H9 (cell line): ENCODE results near the gene MAPT. TPM values are rescaled to one million over a fixed set of nuclear protein-coding genes. Genes with fewer than 3 reads are reported as not detected.

Experiments
- DNase-seq: peaks from one replicate; pipeline ENCODE4 v3.0.0-alpha.2; 2017
- H2AFZ ChIP-seq: one replicate; pipeline ENCODE4 v1.6.1; 2013; ENCODE audit warnings: mild to moderate bottlenecking, low read length, control low read depth, moderate library complexity
- H2AK5ac ChIP-seq: 2 replicates; pipeline ENCODE4 v1.6.1; 2013; ENCODE audit warnings: low read length, control low read depth, mixed read lengths; ENCODE audit not compliant: insufficient read length
- H2BK120ac ChIP-seq: one replicate; pipeline ENCODE4 v1.6.1; 2013; ENCODE audit warnings: low read depth, mild to moderate bottlenecking, low read length, control low read depth, inconsistent platforms; ENCODE audit not compliant: poor library complexity, severe bottlenecking
- H2BK12ac ChIP-seq: 2 replicates; pipeline ENCODE4 v1.6.1; 2013; ENCODE audit warnings: low read length, control low read depth, mixed read lengths, low read depth; ENCODE audit not compliant: insufficient read length
- H2BK15ac ChIP-seq: 2 replicates; pipeline ENCODE4 v1.6.1; 2013; ENCODE audit warnings: low read depth, low read length, control low read depth
- H2BK20ac ChIP-seq: one replicate; pipeline ENCODE4 v1.6.1; 2013; ENCODE audit warnings: low read depth, mild to moderate bottlenecking, low read length, control low read depth, inconsistent platforms; ENCODE audit not compliant: poor library complexity, severe bottlenecking
- H2BK5ac ChIP-seq: 2 replicates; pipeline ENCODE4 v1.6.1; 2013; ENCODE audit warnings: low read length, control low read depth, mixed read lengths; ENCODE audit not compliant: insufficient read length
- H3K14ac ChIP-seq: 2 replicates; pipeline ENCODE4 v1.6.1; 2013; ENCODE audit warnings: low read length, control low read depth; ENCODE audit not compliant: insufficient read depth
- H3K18ac ChIP-seq: 2 replicates; pipeline ENCODE4 v1.6.1; 2013; ENCODE audit warnings: low read depth, mild to moderate bottlenecking, mixed read lengths, low read length, control low read depth; ENCODE audit not compliant: insufficient read length
- H3K23ac ChIP-seq: 2 replicates; pipeline ENCODE4 v1.6.1; 2013; ENCODE audit warnings: low read length, control low read depth, mixed read lengths, low read depth; ENCODE audit not compliant: insufficient read length
- H3K23me2 ChIP-seq: 2 replicates; pipeline ENCODE4 v1.6.1; 2013; ENCODE audit warnings: low read depth, mild to moderate bottlenecking, mixed read lengths, low read length, control low read depth; ENCODE audit not compliant: insufficient read length, poor library complexity, severe bottlenecking
- H3K27ac ChIP-seq: 2 replicates; pipeline ENCODE4 v1.5.1; 2013; ENCODE audit warnings: low read length, control low read depth, mixed read lengths, low read depth; ENCODE audit not compliant: insufficient read length
- H3K27me3 ChIP-seq: 2 replicates; pipeline ENCODE4 v1.6.1; 2013; ENCODE audit warnings: low read length, control low read depth, inconsistent platforms; ENCODE audit not compliant: insufficient read depth
- H3K4ac ChIP-seq: 2 replicates; pipeline ENCODE4 v1.6.1; 2013; ENCODE audit warnings: low read depth, mild to moderate bottlenecking, control low read depth, inconsistent platforms, low read length, moderate library complexity
- H3K4me1 ChIP-seq: 2 replicates; pipeline ENCODE4 v1.6.1; 2013; ENCODE audit warnings: low read length, control low read depth, inconsistent platforms; ENCODE audit not compliant: insufficient read depth
- H3K4me2 ChIP-seq: 2 replicates; pipeline ENCODE4 v1.6.1; 2013; ENCODE audit warnings: low read length, control low read depth, mixed read lengths; ENCODE audit not compliant: insufficient read length, insufficient read depth
- H3K56ac ChIP-seq: 2 replicates; pipeline ENCODE4 v1.6.1; 2013; ENCODE audit warnings: low read depth, mild to moderate bottlenecking, mixed read lengths, low read length, control low read depth; ENCODE audit not compliant: insufficient read length
- H3K79me1 ChIP-seq: 2 replicates; pipeline ENCODE4 v1.6.1; 2013; ENCODE audit warnings: low read depth, mild to moderate bottlenecking, moderate library complexity, low read length, control low read depth, inconsistent platforms; ENCODE audit not compliant: insufficient read depth, poor library complexity, severe bottlenecking
- H3K79me2 ChIP-seq: 2 replicates; pipeline ENCODE4 v1.6.1; 2013; ENCODE audit warnings: low read length, control low read depth, inconsistent platforms; ENCODE audit not compliant: insufficient read depth
- H3K9ac ChIP-seq: 2 replicates; pipeline ENCODE4 v1.6.1; 2013; ENCODE audit warnings: low read length, control low read depth, mixed read lengths; ENCODE audit not compliant: insufficient read length; ENCODE audit errors: extremely low read depth
- H3K9me3 ChIP-seq: one replicate; pipeline ENCODE4 v1.6.1; 2013; ENCODE audit warnings: low read depth, low read length, inconsistent platforms; ENCODE audit not compliant: control insufficient read depth
- H3T11ph ChIP-seq: one replicate; pipeline ENCODE4 v1.6.1; 2013; ENCODE audit warnings: mild to moderate bottlenecking, low read length, control low read depth, inconsistent platforms
- H4K20me1 ChIP-seq: one replicate; pipeline ENCODE4 v1.6.1; 2013; ENCODE audit not compliant: control insufficient read depth, insufficient read length, insufficient read depth
- H4K5ac ChIP-seq: 2 replicates; pipeline ENCODE4 v1.6.1; 2013; ENCODE audit warnings: low read depth, mild to moderate bottlenecking, mixed read lengths, low read length, control low read depth; ENCODE audit not compliant: insufficient read length
- H4K8ac ChIP-seq: replicated peaks from 2 replicates; pipeline ENCODE4 v1.6.1; 2013; ENCODE audit warnings: low read length, control low read depth, mixed read lengths, low read depth; ENCODE audit not compliant: insufficient read length
- H4K91ac ChIP-seq: 2 replicates; pipeline ENCODE4 v1.6.1; 2013; ENCODE audit warnings: low read depth, mild to moderate bottlenecking, moderate library complexity, mixed read lengths, low read length, control low read depth; ENCODE audit not compliant: insufficient read length
- H3K27ac Mint-ChIP-seq, 3 experiments: 2 replicates in 2 of 3; 3 replicates in 1 of 3; pipeline ENCODE4 v1.8.0; 2020 to 2021; ENCODE audit warnings: mixed read lengths in 3 of 3, mild to moderate bottlenecking in 1 of 3, moderate library complexity in 1 of 3
- H3K27me3 Mint-ChIP-seq: 2 replicates; pipeline ENCODE4 v1.8.0; 2021; ENCODE audit warnings: low read depth, mild to moderate bottlenecking, moderate library complexity, mixed read lengths
- H3K36me3 Mint-ChIP-seq, 3 experiments: 2 replicates in 2 of 3; 3 replicates in 1 of 3; pipeline ENCODE4 v1.8.0; 2020 to 2021; ENCODE audit warnings: low read depth in 3 of 3, mixed read lengths in 3 of 3; ENCODE audit not compliant: insufficient read depth in 1 of 3
- H3K4me1 Mint-ChIP-seq, 2 experiments: 2 replicates each; pipeline ENCODE4 v1.8.0; 2020; ENCODE audit warnings: mixed read lengths in 2 of 2
- H3K4me3 Mint-ChIP-seq, 2 experiments: 2 replicates in 1 of 2; 3 replicates in 1 of 2; pipeline ENCODE4 v1.8.0; 2020 to 2021; ENCODE audit warnings: mild to moderate bottlenecking in 2 of 2, mixed read lengths in 2 of 2, moderate library complexity in 1 of 2
- H3K9me3 Mint-ChIP-seq, 2 experiments: 2 replicates in 1 of 2; 3 replicates in 1 of 2; pipeline ENCODE4 v1.8.0; 2020; ENCODE audit warnings: mild to moderate bottlenecking in 2 of 2, mixed read lengths in 2 of 2, moderate library complexity in 1 of 2
- CTCF ChIP-seq: fragments of 200-600 bp; sonication (generic); conservative IDR thresholded peaks from 3 replicates; pipeline ENCODE4 v1.8.0; 2021; ENCODE audit warnings: antibody characterized with exemption, mild to moderate bottlenecking
- WGBS: extraction: QIAGEN DNeasy Blood & Tissue Kit; methylation state at CpG from one replicate; pipeline ENCODE4 v1.1.7; 2013; ENCODE audit warnings: missing lambda C conversion rate, low lambda C conversion rate, mixed read lengths; ENCODE audit not compliant: insufficient read length; ENCODE audit errors: extremely low coverage; 5-methylcytosine and 5-hydroxymethylcytosine counted together
- total RNA-seq: library from RNA; stranded (reverse); gene quantifications from 2 replicates; pipeline ENCODE4 v1.2.1, GENCODE V29; 2021

Gene MAPT
- total RNA-seq, 1 experiment from 2014 or later = 1.6 TPM

- no peaks in the 10 kb centered on the region for H3K9me3 ChIP-seq
- no peak overlapping the region for H2BK20ac ChIP-seq
- DNase-seq = no peak
- H3K9me3 Mint-ChIP-seq = no peaks in the 10 kb centered on the region
- no peak overlapping the region for H3K4me3 Mint-ChIP-seq
- no peak overlapping the region for H3K23ac ChIP-seq
- no peak overlapping the region for H3K56ac ChIP-seq
- H2BK12ac ChIP-seq = no peak overlapping the region
- H3T11ph ChIP-seq = no peak overlapping the region
- no peak overlapping the region for H3K9ac ChIP-seq
- H2BK120ac ChIP-seq = no peak overlapping the region
- no peak overlapping the region for H3K18ac ChIP-seq
- no peak overlapping the region for H4K5ac ChIP-seq
- no peak overlapping the region for H4K91ac ChIP-seq
- no peak for TF ChIP-seq CTCF
- peaks cover 2% of the 10 kb centered on the region; the same call in 1 of the 2 replicates for H3K27me3 Mint-ChIP-seq
- no peak overlapping the region for H2BK15ac ChIP-seq
- H3K27ac Mint-ChIP-seq = no peak overlapping the region
- no CpG with 5 or more reads among the region's 5 CpGs for WGBS
- H2AFZ ChIP-seq = no peak overlapping the region
- H2BK5ac ChIP-seq = no peak overlapping the region
- no peaks in the 10 kb centered on the region for H3K27me3 ChIP-seq
- no peaks in the 10 kb centered on the region for H3K79me1 ChIP-seq
- H3K4me1 ChIP-seq = no peaks in the 10 kb centered on the region
- no peak overlapping the region for H3K27ac ChIP-seq
- H4K8ac ChIP-seq = no peak overlapping the region
- H3K14ac ChIP-seq = no peak overlapping the region
- H3K4ac ChIP-seq = no peak overlapping the region
- H3K23me2 ChIP-seq = no peaks in the 10 kb centered on the region
- peaks cover 35 to 89% (median 89%) of the 10 kb centered on the region in 3 experiments; a peak in 6 of 7 replicates for H3K36me3 Mint-ChIP-seq
- no peak overlapping the region for H2AK5ac ChIP-seq
- no peak overlapping the region for H3K4me2 ChIP-seq
- H3K4me1 Mint-ChIP-seq = peaks cover 7 to 8% of the 10 kb centered on the region in 2 experiments
- H3K79me2 ChIP-seq = no peaks in the 10 kb centered on the region
- H4K20me1 ChIP-seq = no peaks in the 10 kb centered on the region
Observed at GRCh38 chr17:46039592-46040186, 145.3 kb downstream of the MAPT start.
